ENCODE measurements around the gene FALEC. TPM values are rescaled to one million over a fixed set of nuclear protein-coding genes. Genes with fewer than 3 reads are reported as not detected.

Gene FALEC
- total and polyA plus RNA-seq, 9 of the 15 experiments (the other 6 are each of a cell fraction or from before 2014, with no cell fraction given), result 0.15 to 1.8 (median 0.53) TPM; not detected in 5

GRCh38 chr1:150561974-150562445, 46.5 kb downstream of the FALEC start (continued):
- TF ChIP-seq MTF1 (CRISPR knock-in tag; IDR thresholded peaks at IDR 0.05; ENCODE audit: borderline replicate concordance) (no peak), ETS2 (tag; IDR thresholded peaks at IDR 0.05; ENCODE audit: borderline replicate concordance, poor library complexity, severe bottlenecking) (no peak), ZBTB33 (CRISPR knock-in tag; IDR thresholded peaks at IDR 0.05) (no peak), MCM7 (IDR thresholded peaks at IDR 0.05) (no peak), HDAC8 (tag; IDR thresholded peaks at IDR 0.05) (no peak), BMI1 (IDR thresholded peaks at IDR 0.05; ENCODE audit: low read length) (no peak), FOXP1 (CRISPR knock-in tag; IDR thresholded peaks at IDR 0.05) (no peak), MECOM (CRISPR knock-in tag; IDR thresholded peaks at IDR 0.05) (no peak), ZNF699 (CRISPR knock-in tag; IDR thresholded peaks at IDR 0.05; ENCODE audit: insufficient replicate concordance) (no peak), SAFB (IDR thresholded peaks at IDR 0.05; ENCODE audit: borderline replicate concordance, low read depth, low read length) (no peak), POLR2B (IDR thresholded peaks at IDR 0.05; ENCODE audit: low read depth, partially characterized antibody) (no peak), ZNF764 (CRISPR knock-in tag; IDR thresholded peaks at IDR 0.05; ENCODE audit: low read depth) (no peak), CBX5 (IDR thresholded peaks at IDR 0.05; ENCODE audit: borderline replicate concordance, low read depth) (no peak), IFI16 (CRISPR knock-in tag; IDR thresholded peaks at IDR 0.05) (no peak), ZNF785 (CRISPR knock-in tag; IDR thresholded peaks at IDR 0.05) (no peak), ZNF280B (CRISPR knock-in tag; IDR thresholded peaks at IDR 0.05) (no peak), PTRF (tag; IDR thresholded peaks at IDR 0.05) (no peak), COPS2 (conservative IDR thresholded peaks at IDR 0.05) (no peak), RBM39 (optimal IDR thresholded peaks at IDR 0.05; ENCODE audit: low read depth, low read length) (no peak), ZNF175 (CRISPR knock-in tag; IDR thresholded peaks at IDR 0.05; ENCODE audit: low read depth) (no peak), ZFP30 (CRISPR knock-in tag; IDR thresholded peaks at IDR 0.05; ENCODE audit: borderline replicate concordance) (no peak), NEUROD1 (IDR thresholded peaks at IDR 0.05; ENCODE audit: borderline replicate concordance, low read depth, low read length, partially characterized antibody) (no peak), BACH1 (tag; IDR thresholded peaks at IDR 0.05) (no peak), BHLHE40 (IDR thresholded peaks at IDR 0.05; ENCODE audit: low read length) (peak; percentile 77)
- TF ChIP-seq, protein P1, sequence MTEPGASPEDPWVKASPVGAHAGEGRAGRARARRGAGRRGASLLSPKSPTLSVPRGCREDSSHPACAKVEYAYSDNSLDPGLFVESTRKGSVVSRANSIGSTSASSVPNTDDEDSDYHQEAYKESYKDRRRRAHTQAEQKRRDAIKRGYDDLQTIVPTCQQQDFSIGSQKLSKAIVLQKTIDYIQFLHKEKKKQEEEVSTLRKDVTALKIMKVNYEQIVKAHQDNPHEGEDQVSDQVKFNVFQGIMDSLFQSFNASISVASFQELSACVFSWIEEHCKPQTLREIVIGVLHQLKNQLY (CRISPR knock-in tag; conservative IDR thresholded peaks at IDR 0.05), result no peak
- TF ChIP-seq, protein P2, sequence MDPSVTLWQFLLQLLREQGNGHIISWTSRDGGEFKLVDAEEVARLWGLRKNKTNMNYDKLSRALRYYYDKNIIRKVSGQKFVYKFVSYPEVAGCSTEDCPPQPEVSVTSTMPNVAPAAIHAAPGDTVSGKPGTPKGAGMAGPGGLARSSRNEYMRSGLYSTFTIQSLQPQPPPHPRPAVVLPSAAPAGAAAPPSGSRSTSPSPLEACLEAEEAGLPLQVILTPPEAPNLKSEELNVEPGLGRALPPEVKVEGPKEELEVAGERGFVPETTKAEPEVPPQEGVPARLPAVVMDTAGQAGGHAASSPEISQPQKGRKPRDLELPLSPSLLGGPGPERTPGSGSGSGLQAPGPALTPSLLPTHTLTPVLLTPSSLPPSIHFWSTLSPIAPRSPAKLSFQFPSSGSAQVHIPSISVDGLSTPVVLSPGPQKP (CRISPR knock-in tag; IDR thresholded peaks at IDR 0.05), result no peak

Measured in K562 (cell line).